GM12891 (cell line): ENCODE results near the gene UBR4.

Experiments
- PAX5 ChIP-seq: IDR thresholded peaks from 2 replicates; pipeline ENCODE4 v1.6.1; 2011; ENCODE audit warnings: low read length, moderate library complexity, mild to moderate bottlenecking; ENCODE audit not compliant: insufficient read depth, severe bottlenecking
- POLR2A ChIP-seq: IDR thresholded peaks from 2 replicates; pipeline ENCODE4 v1.6.1; 2011; ENCODE audit warnings: low read depth, low read length, control low read depth
- POLR2AphosphoS5 ChIP-seq: IDR thresholded peaks from 2 replicates; pipeline ENCODE4 v1.6.1; 2011; ENCODE audit warnings: low read depth, low read length, control low read depth
- POU2F2 ChIP-seq: IDR thresholded peaks from 2 replicates; pipeline ENCODE4 v1.6.1; 2011; ENCODE audit warnings: low read depth, mild to moderate bottlenecking, control low read depth, low read length, moderate library complexity
- SPI1 ChIP-seq: IDR thresholded peaks from 2 replicates; pipeline ENCODE4 v1.6.1; 2011; ENCODE audit warnings: low read depth, low read length, control low read depth
- TAF1 ChIP-seq: IDR thresholded peaks from 2 replicates; pipeline ENCODE4 v1.6.1; 2011; ENCODE audit warnings: low read depth, low read length, control low read depth

DNA sequence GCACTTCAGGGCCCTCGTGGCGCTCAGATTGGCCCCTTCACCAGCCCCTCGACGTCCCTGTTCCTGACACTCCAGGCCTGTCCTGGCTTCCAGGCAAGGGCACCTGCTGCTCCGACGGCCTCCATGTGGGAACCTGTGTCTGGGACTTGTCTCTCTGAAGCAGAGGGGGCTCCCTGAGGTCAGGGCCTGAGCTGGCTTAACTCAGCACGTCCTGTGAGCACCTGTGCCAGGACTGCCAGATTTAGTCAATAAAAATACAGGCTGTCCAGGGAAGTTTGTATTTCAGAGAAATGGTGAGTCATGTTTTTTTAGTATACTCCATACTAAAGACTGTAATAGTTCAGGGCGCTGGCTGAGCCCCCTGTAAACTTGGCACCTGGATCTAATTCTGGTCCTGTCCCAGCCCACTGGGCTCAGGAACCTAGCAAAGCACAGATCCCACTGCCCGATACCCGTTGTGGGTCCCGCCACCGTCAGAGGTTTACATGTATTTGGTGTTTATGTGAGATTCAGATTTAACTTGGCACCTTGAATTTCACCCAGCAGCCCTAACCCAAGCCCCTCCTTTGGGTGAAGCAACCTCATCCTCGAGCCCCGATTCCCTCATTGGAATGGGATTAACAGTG lies 143.7 kb downstream of the UBR4 start:
- TF ChIP-seq POLR2AphosphoS5 (no peak), SPI1 (no peak), TAF1 (no peak), POLR2A (no peak), PAX5 (no peak), POU2F2 (no peak)
